M059J (cell line): ENCODE results near the gene NFYA. TPM values are rescaled to one million over a fixed set of nuclear protein-coding genes. Genes with fewer than 3 reads are reported as not detected.

ENCODE experiments used
- DNase-seq: peaks from one replicate; pipeline ENCODE4 v3.0.0-alpha.2; 2012; ENCODE audit warnings: low read depth
- total RNA-seq: library from RNA; depleted of rRNA; stranded (reverse); fragments of >200 nt; shearing (Covaris generic); gene quantifications from 2 replicates; pipeline ENCODE4 v1.2.3, GENCODE V29; 2014

Gene NFYA
- total RNA-seq, 1 experiment from 2014 or later = 19.2 TPM

DNA sequence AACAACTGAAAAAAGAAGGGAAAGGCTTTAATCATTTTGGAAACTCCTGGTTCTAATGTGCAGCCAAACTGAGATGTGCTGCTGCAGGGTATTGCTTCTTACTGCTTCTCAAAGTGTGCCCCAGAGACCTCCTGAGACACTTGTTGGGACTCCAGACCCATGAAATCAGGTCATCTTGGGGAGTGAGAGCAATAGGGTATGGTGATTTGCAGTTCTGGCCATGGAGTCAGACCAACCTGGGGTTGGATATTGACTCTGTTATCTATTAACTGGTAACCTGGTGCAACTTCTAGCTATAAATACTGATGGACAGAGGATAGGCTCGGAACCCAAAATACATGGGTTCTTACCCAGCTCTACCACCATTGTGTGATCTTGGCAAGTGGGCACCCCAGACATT, 26.7 kb upstream of the NFYA start:
- no peak for DNase-seq

DNA sequence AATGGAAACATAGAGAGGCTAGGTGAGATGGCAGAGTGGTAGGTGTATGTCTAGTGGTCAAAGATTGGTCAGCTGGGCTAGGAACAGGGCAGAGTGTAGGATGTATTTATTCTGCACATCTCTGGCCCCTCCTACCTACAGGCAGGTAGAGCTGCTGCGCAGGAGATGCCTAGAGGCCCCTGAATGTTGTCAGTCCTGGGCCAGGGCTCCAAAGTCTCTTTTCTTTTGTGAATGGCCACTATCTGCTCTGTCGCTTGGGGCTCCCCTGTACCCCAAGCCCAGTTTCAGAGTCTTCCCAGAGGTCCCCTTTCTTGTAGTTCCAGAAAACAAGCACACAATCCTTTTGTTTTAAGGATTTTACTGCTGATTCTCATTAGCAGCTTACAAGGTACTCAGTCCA, 25.5 kb upstream of the NFYA start:
- no peak for DNase-seq

DNA sequence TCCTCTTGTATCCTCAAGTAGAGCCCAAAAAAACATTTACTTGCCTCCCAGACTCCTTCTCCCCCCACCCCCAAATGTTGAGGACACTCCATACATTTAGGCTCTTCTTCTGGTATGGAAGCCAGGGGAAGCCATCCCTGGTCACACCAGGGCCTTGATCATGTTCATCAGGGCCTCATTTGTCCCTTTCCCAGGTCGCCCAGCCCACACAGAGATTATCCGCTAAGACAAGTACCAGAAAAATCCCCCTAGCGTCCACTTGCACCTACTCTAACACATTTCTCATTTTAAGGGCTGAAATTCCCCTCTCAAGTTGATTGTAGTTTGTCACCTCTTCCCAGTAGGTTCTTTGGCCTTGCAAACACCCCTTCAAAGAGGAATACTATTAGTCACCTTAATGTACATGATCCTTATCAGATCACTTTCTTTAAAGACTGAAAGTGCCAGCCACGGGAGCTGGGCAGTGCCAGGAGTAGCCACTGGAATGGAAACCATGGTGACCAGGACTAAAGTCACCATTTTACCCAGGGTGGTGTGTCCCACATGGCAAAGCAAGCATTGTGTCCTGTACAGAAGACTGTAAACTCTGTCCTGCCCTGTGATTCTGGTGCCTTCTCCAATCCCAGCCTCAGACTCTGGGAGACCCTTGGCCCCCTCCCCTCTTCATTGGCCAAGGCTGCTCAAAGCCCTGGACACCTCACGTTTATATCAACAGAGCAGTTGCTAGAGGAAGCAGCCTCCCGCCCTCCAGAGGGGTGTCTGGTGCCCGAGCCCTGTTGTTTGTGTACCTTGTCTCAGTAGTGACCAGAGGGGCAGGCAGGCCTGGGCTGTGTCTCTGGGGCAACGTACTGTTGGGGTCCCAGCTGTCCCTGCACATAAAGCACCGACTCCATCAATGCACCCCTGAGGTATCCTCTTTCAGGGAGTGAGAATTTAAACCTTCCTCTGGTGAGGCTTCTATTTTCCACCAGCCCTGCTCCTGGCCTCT, 24.7 kb upstream of the NFYA start:
- DNase-seq = no peak

DNA sequence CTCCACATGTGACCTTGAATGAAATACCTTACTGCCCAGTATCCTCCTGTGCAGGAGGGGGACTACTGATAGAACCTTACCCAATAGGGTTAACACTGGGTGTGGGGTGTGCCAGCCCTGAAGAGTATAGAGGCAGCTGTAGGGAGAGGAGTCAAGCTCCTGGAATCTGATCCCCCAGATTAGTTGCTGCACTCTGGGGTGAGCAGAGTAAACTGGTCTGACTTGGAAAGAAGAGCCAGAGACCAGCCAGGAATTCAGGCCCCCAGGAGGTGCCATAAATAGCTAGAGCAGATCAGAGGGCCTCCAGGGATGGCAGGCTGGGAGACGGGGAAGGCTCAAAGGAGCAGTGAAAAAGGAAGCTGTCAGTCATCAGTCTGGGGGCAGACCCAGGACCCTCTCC, 23.3 kb upstream of the NFYA start:
- DNase-seq = no peak

DNA sequence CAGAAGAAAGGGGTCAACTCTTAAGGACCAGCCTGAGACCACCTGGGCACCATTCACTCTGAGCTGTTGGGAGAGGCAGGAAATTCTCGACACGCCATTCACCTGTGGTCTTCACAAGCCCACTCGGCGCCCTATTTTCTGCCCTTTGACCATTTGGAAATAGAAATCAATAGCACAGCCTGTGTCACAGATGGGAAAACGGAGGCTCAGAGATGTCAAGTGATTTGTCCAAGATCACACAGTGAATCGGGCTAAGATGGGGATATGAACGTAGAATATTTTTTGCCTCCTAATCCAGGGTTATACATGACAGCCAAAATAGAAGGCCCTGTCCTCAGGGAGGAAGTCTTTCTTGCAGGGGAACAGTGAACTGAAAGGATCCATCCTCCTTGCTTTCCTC, 22.8 kb upstream of the NFYA start:
- no peak for DNase-seq

DNA sequence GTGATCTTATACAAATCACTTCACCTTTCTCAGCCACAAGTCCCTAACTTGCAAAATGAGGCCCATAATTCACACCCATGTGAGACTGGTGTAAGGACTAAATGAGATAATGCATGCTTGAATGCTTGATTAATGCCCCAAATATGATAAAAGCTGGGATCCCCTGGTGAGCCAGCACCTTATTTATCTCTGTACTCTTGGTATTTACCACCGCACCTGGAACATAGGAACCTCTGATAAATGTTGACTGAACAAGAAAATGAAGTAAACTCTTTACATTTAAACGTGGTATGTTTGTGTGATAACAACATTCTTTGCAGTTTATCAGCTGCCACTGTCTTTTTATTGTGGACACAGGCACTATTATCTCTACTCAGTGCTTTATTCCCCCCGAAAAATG, 22.2 kb upstream of the NFYA start:
- no peak for DNase-seq

DNA sequence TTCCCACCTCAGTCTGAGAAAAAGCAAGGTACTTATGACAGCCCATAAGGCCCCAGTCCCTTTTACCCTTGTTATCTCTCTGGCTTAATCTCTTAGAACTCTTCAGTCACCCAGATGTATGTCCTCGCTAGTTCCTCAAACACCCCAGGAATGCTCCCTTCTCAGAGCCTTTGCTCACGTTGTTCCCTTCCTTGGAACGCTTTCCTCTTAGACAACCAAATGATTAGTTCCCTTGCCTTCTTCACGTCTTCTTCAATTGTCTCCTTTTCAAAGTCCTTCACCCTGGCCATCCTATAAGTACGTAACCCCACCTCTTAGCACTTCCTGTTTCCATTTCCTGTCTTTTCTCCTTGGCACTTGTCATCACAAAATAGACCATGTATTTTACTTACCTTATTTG, 20.9 kb upstream of the NFYA start:
- no peak for DNase-seq

DNA sequence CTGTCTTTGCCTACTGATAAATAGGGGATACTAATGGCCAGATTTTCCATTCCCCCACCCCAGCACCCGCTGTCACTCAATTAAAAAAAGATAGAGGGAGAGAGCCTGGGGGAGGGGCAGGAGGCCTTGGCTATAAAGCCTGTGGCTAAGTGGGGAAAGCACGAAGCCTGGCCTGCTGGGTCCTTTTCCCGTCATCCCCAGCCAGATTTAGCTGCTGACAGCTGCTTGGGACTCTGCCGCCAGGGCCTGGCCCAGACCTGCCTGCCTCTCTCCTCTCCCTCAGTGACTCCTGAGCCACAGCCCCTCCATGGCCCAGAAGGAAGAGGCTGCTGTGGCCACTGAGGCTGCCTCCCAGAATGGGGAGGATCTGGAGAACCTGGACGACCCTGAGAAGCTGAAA, 19.7 kb upstream of the NFYA start, which contains the start of gene APOBEC2:
Gene APOBEC2, plus strand, starts transcription at position 162 of the 400 bp plus-strand sequence. Its CDS starts 146 bp downstream, at position 308.
- DNase-seq = no peak

DNA sequence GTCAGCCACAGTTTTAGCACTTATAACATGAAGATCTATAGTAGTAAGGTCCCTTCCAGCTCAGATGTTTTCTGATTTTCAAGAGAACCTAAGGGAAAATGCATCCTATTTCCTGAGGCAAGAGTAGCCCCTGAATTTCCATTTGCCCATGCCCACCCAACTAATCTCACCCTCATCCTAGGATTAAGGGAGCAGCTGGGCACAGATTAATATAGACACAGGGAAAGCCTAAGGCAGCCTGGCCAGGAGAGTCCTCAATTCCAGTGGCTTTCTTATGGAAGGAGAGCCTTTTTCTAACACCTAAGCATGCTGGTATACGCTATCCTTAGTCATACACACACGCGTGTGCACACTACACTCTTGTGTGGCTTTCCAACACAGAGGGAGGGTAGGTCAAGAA, 18.3 kb upstream of the NFYA start:
- DNase-seq = no peak

DNA sequence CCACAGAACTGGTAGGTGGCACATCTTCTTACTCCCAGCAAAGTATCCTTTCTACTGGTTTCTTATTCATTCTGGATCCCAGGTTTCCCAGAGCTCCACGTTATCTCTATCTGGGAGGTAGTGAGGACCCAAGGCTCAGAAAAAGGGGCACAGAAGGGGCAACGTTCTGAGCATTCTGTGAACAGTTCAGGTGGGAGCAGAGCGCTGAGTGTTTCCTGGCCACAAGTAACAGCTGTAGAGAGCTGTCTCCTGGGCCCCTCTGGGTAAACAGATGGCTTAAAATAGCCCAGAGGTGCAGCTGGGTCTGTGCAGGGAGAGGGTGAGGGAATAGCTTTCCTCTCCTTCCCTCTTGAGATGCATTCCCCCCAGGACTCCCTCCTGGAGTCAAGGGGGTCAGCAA, 17.6 kb upstream of the NFYA start:
- no peak for DNase-seq

DNA sequence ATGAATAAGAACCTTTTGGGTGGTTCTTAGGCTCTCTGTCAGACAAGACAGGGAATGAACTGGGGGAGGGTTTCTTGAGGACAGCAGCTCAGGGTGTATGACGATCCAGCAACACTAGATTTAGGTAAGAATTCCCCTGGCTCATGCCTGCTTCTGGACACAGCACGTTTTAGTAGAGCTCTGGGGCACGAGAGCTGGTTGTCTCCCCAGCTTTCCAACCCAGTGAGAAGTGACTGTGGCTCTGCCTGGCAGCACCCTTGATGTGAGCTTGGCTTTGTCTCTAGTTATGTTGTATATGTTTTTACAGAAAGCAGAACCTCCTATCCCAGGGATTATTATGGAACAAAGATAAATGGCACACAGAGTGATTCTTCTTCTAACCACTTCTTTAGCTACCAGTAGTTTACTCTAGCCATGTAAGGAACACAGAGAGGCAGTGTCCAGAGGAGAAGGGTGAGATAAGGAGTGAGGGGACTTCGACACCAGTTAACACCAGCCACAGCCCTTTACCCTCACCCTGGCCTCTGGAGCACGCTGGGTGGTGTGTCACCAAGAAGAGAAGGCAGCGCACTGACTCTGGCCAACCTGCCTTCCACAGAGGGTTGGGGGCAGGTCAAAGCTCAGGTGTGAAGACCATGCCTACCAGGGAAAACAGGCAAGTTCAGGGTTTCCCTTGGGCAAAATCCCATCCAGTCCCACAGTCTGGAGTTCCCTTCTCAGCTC, 15.8 kb upstream of the NFYA start:
- no peak for DNase-seq

DNA sequence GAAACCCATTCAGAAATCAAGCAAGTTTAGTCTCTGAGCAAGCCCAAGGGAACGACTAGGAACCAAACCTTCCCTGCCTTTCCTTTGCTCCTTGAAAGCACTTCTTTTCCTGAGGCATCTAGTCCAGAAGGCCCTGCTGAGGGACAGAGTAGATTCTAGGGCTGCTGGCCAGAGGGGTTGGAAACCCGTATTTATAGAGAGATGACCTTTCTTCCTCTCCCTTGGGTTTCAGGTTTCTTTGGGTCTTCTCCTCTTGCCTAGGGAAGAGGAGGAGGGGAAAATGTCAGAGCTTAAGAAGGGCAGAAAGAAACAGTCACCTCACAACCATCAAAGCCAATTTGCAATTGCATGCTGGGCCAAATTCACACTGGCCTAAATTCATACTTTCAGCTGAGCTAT, 14.0 kb upstream of the NFYA start:
- no peak for DNase-seq

DNA sequence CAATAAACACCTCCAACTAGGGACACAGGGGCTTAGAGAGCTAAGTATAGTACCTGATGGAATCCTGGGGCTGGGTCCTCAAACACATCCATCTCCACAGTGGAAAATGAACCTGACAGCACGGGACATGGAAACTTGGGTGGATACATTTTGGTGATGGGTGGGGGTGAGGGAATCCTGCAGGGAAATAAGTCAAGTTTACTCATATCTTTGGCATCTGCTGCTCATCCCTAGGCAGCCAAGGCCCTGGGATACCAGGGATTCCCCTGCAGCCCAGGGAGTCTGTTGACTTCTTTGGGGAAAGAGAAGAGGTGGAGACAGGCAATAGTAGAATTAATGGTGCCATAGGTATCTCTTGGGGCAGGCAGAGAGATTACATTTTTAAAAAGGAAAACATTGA, 13.2 kb upstream of the NFYA start:
- DNase-seq = peak; percentile 37

DNA sequence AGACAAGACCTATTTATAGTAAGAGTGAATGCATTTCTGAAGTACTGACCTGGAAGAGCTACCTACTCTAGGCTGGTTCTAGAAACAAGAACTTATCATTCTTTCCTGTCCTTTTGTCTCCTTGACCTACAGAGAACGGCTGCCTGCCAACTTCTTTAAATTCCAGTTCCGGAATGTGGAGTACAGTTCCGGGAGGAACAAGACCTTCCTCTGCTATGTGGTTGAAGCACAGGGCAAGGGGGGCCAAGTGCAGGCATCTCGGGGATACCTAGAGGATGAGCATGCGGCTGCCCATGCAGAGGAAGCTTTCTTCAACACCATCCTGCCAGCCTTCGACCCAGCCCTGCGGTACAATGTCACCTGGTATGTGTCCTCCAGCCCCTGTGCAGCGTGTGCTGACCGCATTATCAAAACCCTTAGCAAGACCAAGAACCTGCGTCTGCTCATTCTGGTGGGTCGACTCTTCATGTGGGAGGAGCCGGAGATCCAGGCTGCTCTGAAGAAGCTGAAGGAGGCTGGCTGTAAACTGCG, 11.5 kb upstream of the NFYA start:
- no peak for DNase-seq

DNA sequence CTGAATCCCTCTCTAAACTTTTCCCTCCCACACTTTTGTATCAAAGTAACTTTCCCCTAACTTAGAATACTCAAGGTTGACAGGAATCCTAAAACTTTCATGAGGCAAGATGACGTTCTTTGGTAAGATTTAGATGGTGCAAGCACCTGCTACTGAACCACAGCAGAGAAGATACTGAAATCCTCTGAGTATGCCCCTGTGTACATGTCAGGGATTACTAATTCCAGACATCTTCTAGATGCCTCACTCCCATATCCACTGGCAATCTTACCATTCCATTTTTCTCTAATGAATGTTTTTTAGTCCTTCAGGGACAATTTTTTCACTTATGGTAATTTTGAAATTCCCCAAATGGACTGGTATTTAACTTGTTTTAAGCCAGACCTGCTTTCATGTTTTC, 10.7 kb upstream of the NFYA start:
- DNase-seq = no peak

DNA sequence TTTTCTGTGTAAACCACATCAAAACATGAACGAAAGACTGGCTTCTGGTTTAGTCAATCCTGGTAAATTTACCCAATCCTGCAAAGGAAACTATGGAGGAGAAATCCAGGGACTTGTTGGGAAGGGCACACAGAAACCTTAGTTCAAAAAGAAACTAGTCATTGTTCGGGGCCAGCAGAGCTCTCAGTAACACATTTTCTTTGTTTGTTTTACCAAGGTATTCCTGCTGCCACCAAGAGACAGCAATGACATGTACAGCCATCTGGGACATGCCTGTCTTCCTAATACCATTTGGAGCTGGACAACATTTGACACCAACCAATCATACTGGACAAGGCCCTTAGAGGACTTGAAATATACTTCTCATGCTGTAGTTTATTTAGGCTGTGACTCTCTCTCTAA, 8.9 kb upstream of the NFYA start:
- DNase-seq = no peak

DNA sequence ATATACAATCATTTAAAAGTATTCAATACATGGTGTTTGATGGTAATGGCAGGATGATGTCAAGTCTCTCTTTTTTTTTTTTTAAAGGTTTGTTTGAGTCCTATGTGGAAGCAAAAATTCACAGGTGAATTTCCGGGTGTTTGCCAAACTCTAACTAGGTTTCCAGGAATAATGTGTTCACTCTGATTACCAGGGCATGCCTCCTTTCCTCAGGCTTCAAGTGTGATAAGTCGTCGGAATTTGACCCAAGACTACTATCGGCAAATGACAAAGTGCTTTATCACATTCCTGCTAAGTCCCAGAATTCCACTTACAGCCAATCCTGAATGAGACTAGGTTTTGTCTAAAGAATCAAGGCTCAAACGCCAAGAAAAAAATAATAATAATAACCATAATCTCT, 7.9 kb upstream of the NFYA start:
- DNase-seq = no peak

DNA sequence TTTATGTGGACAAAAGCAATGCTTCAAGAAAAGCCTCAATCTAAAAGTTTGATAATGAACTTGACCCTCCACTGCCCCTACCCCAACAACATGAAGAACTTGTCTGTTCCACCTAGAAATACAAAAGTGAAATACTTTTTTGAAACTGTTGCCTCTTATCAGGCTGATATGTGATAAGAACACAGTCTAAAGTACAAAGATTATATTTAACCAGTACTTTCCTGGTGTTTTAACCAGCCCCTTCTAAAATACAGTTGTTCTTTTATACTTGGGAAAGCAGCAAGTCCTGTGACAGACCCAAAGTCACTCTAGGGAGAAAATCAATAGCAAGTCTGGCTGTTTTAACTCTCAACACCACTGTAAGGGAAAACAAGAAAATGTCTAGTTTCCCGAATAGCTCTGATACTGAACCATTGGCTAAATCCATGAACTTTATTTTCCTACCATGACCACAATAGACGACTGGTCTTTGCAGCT, 7.2 kb upstream of the NFYA start:
- DNase-seq = no peak

DNA sequence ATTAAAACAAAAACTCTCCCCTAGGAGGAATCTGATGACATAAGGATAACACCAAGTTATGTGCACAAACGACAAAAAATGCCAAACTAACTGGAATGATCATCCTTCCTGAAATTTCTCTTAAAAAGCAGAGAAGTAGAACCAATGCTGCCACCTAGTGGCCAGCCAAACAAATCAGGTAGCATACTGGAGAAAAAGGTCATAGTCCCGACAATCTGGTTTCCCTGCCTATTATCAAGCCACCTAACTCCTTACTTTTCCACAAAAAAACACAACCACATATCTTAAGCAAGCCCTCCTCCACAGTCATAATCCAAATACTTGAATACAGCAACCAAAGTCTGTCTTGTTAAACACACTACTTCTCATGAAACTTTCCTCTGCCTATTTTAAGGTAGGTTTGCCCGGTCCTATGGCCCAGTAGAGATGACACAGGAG, 5.9 kb upstream of the NFYA start:
- DNase-seq = peak; percentile 80

DNA sequence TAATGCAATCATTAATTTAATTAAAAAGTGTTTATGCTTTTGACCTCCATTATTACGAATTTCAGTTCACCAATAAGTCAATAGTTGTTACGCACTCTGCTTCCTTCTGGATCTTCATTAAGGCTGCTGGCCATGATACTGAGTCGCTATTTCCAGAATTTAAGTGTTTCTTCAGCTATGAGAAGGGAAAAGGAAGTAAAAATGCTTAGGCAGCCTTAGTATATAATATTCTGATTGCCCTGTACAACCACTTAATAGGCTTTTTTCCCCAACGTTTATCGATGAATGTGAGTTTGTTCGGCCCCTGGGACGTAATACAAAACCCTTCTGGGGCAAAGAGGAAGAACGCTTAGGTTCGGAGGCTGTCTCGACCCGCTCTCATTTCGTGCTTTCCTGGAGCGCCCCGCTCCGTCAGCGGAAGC, 1.3 kb upstream of the NFYA start:
- no peak for DNase-seq

DNA sequence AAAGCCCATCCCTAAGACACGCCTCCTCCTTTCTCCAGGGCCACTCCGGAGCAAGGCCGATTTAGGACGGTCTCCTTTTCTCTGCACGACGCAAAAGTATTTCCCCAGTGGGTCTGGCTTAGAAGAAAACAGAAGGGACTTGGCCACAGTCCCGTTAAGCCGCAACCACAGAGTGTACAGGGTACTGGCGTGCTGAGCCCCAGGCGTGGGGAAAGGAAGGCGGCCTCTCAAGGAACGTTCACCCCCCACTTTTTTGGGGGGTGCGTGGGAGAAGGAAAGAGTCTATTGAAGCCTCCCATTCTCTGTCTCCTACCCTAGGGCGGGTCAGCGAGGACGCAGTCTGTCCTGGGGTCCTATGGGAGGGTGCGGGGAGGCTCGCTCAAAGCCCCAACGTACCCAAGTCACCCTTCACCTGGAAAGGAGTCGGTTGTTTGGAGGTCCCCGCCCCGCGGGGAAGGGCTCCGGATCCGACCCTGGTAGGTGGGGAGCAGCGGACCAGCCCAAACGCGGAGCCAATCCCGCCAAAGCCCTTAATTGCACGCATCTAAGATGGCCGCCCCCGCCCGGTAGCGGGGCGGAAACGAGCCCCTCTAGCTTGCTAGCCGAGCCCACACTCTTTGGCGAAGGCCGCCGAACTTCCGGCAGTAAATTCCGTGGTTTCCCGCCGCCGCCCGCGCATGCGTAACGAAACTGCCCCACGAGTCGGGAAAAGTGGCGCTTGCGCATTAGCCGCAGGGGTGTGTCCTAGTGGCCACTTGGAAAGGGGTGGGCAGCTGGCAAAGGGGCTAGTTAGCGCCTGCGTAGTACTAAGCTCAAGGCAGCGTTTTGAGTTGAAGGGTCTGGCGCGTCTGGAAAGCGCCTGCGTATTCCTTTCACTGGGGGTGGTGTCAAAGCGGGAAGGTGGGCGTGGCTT, 595 bp upstream of the NFYA start, which contains the start of gene OARD1:
Gene OARD1, minus strand, starts transcription at position 434 of the 913 bp plus-strand sequence. CDS start 722 bp downstream, outside the sequence.
- DNase-seq = peak; percentile 99
